GM18951 (cell line): Measurements from ENCODE around the gene DNAJC7.
"Not testable (repeated sequence)": the region's sequence is repeated elsewhere in the genome, so short reads cannot be mapped to it uniquely, and the experiment has no call there.

Experiments used
- POLR2A ChIP-seq: IDR thresholded peaks from 4 replicates; pipeline ENCODE4 v1.6.1; 2011; ENCODE audit warnings: mild to moderate bottlenecking; ENCODE audit not compliant: insufficient read length, insufficient read depth; ENCODE audit errors: extremely low read depth
- in situ Hi-C: fragments of 300-500 bp; cut with MboI; formaldehyde crosslinking; loops from one replicate; pipeline ENCODE4 v1.12.0; 2022; ENCODE audit warnings: low sequenced_read_pairs, mixed read lengths, inconsistent platforms; ENCODE audit not compliant: unreplicated experiment

DNAJC7 gene

GRCh38 chr17:42016411-42016831, 818 bp downstream of the DNAJC7 start:
- in situ Hi-C loops = no loop called here
- no peak for TF ChIP-seq POLR2A

GRCh38 chr17:42013740-42014139, 3.5 kb downstream of the DNAJC7 start:
- in situ Hi-C loops = not testable (repeated sequence)

- in situ Hi-C loops = not testable (repeated sequence)
Measured at GRCh38 chr17:42012363-42012762, 4.9 kb downstream of the DNAJC7 start.

- no peak for TF ChIP-seq POLR2A
- in situ Hi-C loops = no loop called here
Measured at GRCh38 chr17:42010898-42011516, 6.2 kb downstream of the DNAJC7 start.

- in situ Hi-C loops = not testable (repeated sequence)
Measured at GRCh38 chr17:42010266-42010680, 7.0 kb downstream of the DNAJC7 start.

- in situ Hi-C loops = no loop called here
- no peak for TF ChIP-seq POLR2A
Measured at GRCh38 chr17:42009170-42009569, 8.1 kb downstream of the DNAJC7 start.

GRCh38 chr17:42005166-42005565, 12.1 kb downstream of the DNAJC7 start:
- no peak for TF ChIP-seq POLR2A
- in situ Hi-C loops = no loop called here

- in situ Hi-C loops = no loop called here
- TF ChIP-seq POLR2A = no peak
Measured at GRCh38 chr17:42002792-42003301, 14.4 kb downstream of the DNAJC7 start.

- TF ChIP-seq POLR2A = no peak
- in situ Hi-C loops = no loop called here
Measured at GRCh38 chr17:42002175-42002791, 15.0 kb downstream of the DNAJC7 start.

GRCh38 chr17:42001729-42002128, 15.5 kb downstream of the DNAJC7 start:
- in situ Hi-C loops = no loop called here
- TF ChIP-seq POLR2A = no peak

- in situ Hi-C loops = no loop called here
- TF ChIP-seq POLR2A = no peak
Measured at GRCh38 chr17:42000413-42001133, 16.7 kb downstream of the DNAJC7 start.

- TF ChIP-seq POLR2A = no peak
- in situ Hi-C loops = no loop called here
Measured at GRCh38 chr17:41998497-41998896, 18.7 kb downstream of the DNAJC7 start.

- in situ Hi-C loops = no loop called here
- no peak for TF ChIP-seq POLR2A
Measured at GRCh38 chr17:41996855-41997164, 20.4 kb downstream of the DNAJC7 start.

GRCh38 chr17:41992576-41992975, 24.7 kb downstream of the DNAJC7 start:
- no peak for TF ChIP-seq POLR2A
- in situ Hi-C loops = no loop called here

- in situ Hi-C loops = no loop called here
- TF ChIP-seq POLR2A = no peak
Measured at GRCh38 chr17:41989702-41990419, 27.4 kb downstream of the DNAJC7 start.
